Parathyroid adenoma (tissue), 2 donors: ENCODE measurements around the gene MDM2.
"Not testable (repeated sequence)": the region's sequence is repeated elsewhere in the genome, so short reads cannot be mapped to it uniquely, and the experiment has no call there.

ENCODE experiments used
- H2AFZ ChIP-seq: fragments of 300-600 bp; sonication (generic); one replicate; pipeline ENCODE4 v1.7.0; 2017; ENCODE audit warnings: antibody characterized with exemption, mild to moderate bottlenecking
- H3K27ac ChIP-seq: fragments of 300-600 bp; sonication (generic); one replicate; pipeline ENCODE4 v1.7.0; 2017
- H3K27me3 ChIP-seq: fragments of 300-600 bp; sonication (generic); one replicate; pipeline ENCODE4 v1.7.0; 2017; ENCODE audit warnings: low read length; ENCODE audit not compliant: control insufficient read depth, insufficient read depth
- H3K36me3 ChIP-seq: fragments of 300-600 bp; sonication (generic); one replicate; pipeline ENCODE4 v1.7.0; 2017; ENCODE audit warnings: low read length; ENCODE audit not compliant: control insufficient read depth, insufficient read depth
- H3K4me1 ChIP-seq: fragments of 300-600 bp; sonication (generic); one replicate; pipeline ENCODE4 v1.7.0; 2017; ENCODE audit warnings: control low read depth
- H3K4me2 ChIP-seq: fragments of 300-600 bp; sonication (generic); one replicate; pipeline ENCODE4 v1.7.0; 2017; ENCODE audit warnings: low read length
- H3K4me3 ChIP-seq: fragments of 300-600 bp; sonication (generic); one replicate; pipeline ENCODE4 v1.7.0; 2017; ENCODE audit warnings: low read depth, low read length
- H3K79me2 ChIP-seq: fragments of 300-600 bp; sonication (generic); one replicate; pipeline ENCODE4 v1.7.0; 2017; ENCODE audit warnings: control low read depth
- H3K9ac ChIP-seq: fragments of 300-600 bp; sonication (generic); one replicate; pipeline ENCODE4 v1.7.0; 2017; ENCODE audit warnings: mild to moderate bottlenecking
- H3K9me3 ChIP-seq: fragments of 300-600 bp; sonication (generic); one replicate; pipeline ENCODE4 v1.7.0; 2017; ENCODE audit warnings: low read length; ENCODE audit not compliant: control insufficient read depth
- TF ChIP-seq, protein P1 (sequence below): fragments of 300-600 bp; sonication (generic); IDR thresholded peaks from one replicate; pipeline ENCODE4 v1.7.0; 2017; ENCODE audit warnings: antibody characterized with exemption, mild to moderate bottlenecking
- donor health status: primary hyperparathyroidism.

The MDM2 gene

DNA sequence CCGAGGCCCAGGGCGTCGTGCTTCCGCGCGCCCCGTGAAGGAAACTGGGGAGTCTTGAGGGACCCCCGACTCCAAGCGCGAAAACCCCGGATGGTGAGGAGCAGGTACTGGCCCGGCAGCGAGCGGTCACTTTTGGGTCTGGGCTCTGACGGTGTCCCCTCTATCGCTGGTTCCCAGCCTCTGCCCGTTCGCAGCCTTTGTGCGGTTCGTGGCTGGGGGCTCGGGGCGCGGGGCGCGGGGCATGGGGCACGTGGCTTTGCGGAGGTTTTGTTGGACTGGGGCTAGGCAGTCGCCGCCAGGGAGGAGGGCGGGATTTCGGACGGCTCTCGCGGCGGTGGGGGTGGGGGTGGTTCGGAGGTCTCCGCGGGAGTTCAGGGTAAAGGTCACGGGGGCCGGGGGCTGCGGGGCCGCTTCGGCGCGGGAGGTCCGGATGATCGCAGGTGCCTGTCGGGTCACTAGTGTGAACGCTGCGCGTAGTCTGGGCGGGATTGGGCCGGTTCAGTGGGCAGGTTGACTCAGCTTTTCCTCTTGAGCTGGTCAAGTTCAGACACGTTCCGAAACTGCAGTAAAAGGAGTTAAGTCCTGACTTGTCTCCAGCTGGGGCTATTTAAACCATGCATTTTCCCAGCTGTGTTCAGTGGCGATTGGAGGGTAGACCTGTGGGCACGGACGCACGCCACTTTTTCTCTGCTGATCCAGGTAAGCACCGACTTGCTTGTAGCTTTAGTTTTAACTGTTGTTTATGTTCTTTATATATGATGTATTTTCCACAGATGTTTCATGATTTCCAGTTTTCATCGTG lies 612 bp downstream of the MDM2 start:
- Histone ChIP-seq H3K9ac (peak overlapping the region; percentile 95), H3K4me2 (peak overlapping the region; percentile 94), H3K27ac (peak overlapping the region; percentile 89), H3K79me2 (no peaks in the 10 kb centered on the region), H2AFZ (peak overlapping the region; percentile 95), H3K4me1 (no peaks in the 10 kb centered on the region), H3K9me3 (no peaks in the 10 kb centered on the region), H3K4me3 (peak overlapping the region; percentile 79), H3K27me3 (no peaks in the 10 kb centered on the region), H3K36me3 (no peaks in the 10 kb centered on the region)
- TF ChIP-seq, protein P1, sequence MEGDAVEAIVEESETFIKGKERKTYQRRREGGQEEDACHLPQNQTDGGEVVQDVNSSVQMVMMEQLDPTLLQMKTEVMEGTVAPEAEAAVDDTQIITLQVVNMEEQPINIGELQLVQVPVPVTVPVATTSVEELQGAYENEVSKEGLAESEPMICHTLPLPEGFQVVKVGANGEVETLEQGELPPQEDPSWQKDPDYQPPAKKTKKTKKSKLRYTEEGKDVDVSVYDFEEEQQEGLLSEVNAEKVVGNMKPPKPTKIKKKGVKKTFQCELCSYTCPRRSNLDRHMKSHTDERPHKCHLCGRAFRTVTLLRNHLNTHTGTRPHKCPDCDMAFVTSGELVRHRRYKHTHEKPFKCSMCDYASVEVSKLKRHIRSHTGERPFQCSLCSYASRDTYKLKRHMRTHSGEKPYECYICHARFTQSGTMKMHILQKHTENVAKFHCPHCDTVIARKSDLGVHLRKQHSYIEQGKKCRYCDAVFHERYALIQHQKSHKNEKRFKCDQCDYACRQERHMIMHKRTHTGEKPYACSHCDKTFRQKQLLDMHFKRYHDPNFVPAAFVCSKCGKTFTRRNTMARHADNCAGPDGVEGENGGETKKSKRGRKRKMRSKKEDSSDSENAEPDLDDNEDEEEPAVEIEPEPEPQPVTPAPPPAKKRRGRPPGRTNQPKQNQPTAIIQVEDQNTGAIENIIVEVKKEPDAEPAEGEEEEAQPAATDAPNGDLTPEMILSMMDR = no peak

DNA sequence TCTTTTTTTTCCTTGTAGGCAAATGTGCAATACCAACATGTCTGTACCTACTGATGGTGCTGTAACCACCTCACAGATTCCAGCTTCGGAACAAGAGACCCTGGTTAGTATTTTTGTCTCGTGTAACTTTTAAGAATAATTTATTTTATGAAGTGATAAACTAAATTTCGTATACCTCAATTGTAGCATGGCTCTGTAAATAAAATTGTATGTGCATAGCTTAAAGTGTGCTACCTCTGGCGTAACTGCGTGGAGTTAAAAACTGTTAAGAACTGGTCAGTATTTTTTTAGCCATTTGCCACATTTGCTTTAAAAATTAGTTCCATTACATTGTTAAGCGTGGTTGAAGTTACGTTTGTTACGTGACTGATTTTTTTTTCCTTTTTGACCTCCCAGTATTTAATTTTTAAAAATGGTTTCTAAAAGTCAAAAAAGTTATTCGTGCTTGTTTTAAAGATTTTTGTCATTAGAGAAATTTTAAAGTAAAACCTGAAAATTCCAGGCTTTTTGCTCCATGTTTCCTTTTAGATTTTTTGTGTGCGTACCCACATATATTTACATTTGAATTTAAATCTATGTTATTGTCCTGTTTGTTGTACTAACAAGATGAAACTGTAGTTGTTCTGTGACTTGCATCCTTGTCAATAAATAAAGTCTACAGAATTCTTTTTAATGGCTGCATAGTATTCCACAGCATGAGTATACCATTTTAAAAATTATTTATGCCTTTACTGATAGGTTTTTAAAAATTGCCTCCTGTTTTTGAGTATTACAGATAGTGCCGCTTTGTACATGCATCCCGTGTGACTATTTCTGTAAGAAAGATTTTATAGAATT lies 1.4 kb downstream of the MDM2 start:
- peak overlapping the region; percentile 89 for H3K27ac ChIP-seq
- peak overlapping the region; percentile 94 for H3K4me2 ChIP-seq

DNA sequence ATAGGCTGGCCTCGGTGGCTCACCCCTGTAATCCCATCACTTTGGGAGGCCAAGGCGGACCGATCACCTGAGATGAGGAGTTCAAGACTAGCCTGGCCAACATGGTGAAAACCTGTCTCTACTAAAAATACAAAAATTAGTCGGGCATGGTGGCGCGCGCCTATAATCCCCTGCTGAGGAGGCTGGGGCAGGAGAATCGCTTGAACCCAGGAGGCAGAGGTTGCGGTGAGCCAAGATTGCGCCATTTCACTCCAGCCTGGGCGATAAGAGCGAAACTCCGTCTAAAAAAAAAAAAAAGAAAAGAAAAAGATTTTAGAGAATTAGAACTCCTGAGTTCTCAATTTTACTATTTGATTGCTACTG lies 2.0 kb downstream of the MDM2 start:
- not testable (repeated sequence) for H3K79me2 ChIP-seq, H3K9ac ChIP-seq, H3K27ac ChIP-seq, H3K27me3 ChIP-seq, H2AFZ ChIP-seq, H3K4me1 ChIP-seq, H3K4me2 ChIP-seq, H3K4me3 ChIP-seq, H3K36me3 ChIP-seq, H3K9me3 ChIP-seq

More for the DNA sequence above, 1.4 kb downstream of the MDM2 start:
- Histone ChIP-seq H3K36me3 (no peaks in the 10 kb centered on the region), H2AFZ (no peak overlapping the region), H3K79me2 (no peaks in the 10 kb centered on the region), H3K4me1 (no peaks in the 10 kb centered on the region), H3K9me3 (no peaks in the 10 kb centered on the region), H3K27me3 (no peaks in the 10 kb centered on the region), H3K9ac (no peak overlapping the region), H3K4me3 (peak overlapping the region; percentile 79)
- TF ChIP-seq, protein P1 = no peak

DNA sequence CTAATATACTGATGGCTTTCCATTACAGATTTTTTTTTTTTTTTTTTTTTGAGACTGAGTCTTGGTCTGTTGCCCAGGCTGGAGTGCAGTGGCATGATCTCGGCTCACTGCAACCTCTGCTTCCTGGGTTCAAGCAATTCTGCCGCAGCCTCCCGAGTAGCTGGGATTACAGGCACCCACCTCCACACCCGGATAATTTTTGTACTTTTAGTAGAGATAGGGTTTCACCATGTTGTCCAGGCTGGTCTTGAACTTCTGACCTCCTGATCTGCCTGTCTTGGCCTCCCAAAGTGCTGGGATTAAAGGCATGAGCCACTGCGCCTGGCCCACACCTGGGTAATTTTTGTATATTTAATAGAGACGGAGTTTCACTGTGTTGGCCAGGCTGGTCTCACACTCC lies 3.6 kb downstream of the MDM2 start:
- H3K79me2 ChIP-seq, H3K9ac ChIP-seq, H3K9me3 ChIP-seq, H3K27ac ChIP-seq, H3K4me1 ChIP-seq, H3K27me3 ChIP-seq, H2AFZ ChIP-seq, H3K36me3 ChIP-seq, H3K4me2 ChIP-seq, H3K4me3 ChIP-seq: not testable (repeated sequence)

DNA sequence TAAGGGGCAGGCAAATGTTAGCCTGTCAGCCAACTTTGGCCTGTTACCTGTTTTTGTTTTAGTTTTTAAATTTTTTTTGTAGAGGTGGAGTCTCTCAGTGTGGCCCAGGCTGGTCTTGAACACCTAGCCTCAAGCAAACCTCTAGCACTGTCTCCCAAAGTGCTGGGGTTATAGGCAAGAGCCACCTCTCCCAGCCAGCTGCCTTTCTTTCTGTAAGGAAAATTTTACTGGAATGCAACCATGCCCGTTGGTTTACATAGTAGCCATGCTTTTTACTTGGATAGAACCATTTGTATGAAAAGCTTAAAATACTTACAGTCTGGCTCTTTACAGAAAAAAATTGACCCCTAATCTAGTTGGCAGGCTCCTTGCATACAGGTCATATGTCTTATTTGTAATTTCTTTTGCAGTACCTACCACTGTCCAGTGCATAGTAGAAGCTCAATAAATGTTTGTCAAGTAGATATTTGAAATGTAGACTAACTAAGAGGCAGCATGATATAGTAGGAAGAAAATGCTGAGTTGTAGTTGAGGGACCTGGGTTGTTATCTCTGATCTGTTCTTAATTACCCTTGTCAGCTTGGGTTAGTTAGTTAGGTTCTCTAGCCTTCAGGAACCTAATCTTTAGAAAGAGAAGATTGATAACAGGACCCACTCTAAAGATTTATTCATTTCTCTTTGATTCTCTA lies 4.7 kb downstream of the MDM2 start:
- Histone ChIP-seq H3K27me3 (no peaks in the 10 kb centered on the region), H3K9me3 (no peaks in the 10 kb centered on the region), H3K4me2 (no peak overlapping the region), H3K36me3 (no peaks in the 10 kb centered on the region), H3K9ac (no peak overlapping the region), H3K4me3 (no peak overlapping the region), H2AFZ (no peak overlapping the region), H3K79me2 (no peaks in the 10 kb centered on the region), H3K4me1 (no peaks in the 10 kb centered on the region), H3K27ac (no peak overlapping the region)
- TF ChIP-seq, protein P1 = no peak
